COR-L47 (cell line): ENCODE measurements around the gene CSF1.
"Not testable (repeated sequence)": the region's sequence is repeated elsewhere in the genome, so short reads cannot be mapped to it uniquely, and the experiment has no call there.

ENCODE experiments used
- DNase-seq: peaks from one replicate; lab custom pipeline; 2025; lab: John Stamatoyannopoulos, UW

The CSF1 gene

GRCh38 chr1:109937738-109938137 is 27.1 kb downstream of the CSF1 start:
- DNase-seq: no peak

GRCh38 chr1:109938556-109938955 is 27.9 kb downstream of the CSF1 start:
- DNase-seq: no peak

- no peak for DNase-seq
Measured at GRCh38 chr1:109942434-109942833, 31.8 kb downstream of the CSF1 start.

DNA sequence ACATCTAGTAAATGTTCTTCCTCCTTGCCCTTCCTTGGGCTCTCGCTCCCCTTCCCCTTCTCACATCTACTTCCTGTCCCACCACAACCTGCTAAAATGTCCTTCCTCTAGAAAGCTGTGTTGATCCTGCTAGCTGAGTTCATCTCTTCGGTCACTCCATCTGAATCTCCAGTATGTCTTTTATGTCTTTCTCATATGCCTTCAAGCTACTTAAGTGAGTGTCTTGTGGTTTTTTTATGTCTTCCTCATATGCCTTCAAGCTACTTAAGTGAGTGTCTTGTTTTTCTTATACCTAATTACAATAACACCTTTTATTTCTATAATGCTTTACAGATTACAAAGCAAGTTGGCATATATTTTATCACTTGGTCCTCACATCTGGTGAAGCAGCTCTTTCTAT is 33.9 kb downstream of the CSF1 start:
- no peak for DNase-seq

DNA sequence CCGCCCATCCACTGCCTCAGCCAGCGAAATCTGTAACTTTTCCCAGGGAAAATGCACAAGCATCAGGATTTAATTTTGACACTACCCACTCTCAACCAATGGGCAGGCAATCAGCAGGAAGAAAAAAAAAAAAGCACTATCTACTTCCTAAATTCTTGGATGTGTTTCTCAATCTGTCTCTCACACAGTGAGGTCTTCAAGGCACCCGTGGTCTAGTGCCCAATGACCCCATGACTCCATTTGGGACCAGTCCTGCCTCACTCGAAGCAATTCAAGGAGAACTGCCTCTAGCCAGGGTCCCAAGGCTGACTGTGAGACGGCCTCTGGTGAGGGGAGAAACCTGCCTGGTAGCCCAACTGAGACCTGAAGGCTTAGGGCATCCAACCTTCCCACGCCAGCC is 35.9 kb downstream of the CSF1 start:
- no peak for DNase-seq

DNA sequence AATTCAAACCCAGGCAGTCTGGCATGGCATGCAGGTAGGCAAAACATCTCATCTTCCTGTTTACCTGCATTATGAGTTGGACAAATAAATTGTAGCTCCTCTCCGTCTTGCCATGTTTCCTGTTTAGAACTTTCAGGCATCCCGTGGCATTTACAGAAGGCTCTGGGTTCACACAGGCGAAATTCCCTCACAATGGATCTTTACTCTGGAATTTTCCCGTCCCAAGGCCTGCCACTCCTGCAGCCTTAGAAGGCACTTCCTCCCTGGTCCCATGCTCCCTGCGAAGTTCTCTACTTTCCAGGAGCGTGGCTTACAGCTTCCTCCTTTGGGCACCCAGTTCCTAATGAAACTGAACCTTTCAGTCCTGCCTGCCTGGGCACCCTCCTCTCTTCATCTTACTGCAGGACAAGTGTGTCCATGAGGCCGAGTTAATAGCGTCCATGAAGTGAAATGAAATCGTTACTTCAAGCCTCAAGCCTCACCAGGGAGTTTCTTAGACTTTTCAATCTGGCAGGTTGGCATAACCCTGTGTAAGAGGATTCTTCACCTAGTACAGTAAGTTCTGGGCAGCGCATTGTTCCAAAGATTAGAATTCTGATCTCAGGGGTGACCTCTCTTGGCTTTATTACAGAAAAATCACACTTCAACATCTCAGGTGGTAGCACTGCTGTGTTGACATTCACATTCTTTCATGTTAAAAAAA is 37.1 kb downstream of the CSF1 start:
- no peak for DNase-seq

GRCh38 chr1:109948285-109948630 is 37.6 kb downstream of the CSF1 start:
- DNase-seq: no peak

- no peak for DNase-seq
Measured at GRCh38 chr1:109950038-109950437, 39.4 kb downstream of the CSF1 start.

DNA sequence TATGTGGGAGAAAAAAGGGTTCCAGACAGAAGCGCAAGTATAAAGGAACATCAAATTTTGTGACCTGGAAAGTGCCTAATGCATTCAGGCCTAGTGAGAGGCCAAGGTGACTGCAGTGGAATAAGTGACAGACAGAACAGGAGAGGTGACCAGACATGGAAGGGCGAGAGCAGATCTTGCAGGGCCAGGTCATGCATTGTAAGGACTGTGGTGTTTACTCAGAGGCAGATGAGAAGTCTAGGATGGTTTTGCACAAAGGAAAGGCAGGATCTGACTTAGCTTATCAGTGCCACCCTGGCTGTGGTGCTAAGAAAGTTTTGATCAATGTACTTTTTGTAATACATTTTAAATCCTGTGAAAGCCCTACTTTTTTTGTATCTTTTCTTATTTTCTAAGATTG is 39.9 kb downstream of the CSF1 start:
- no peak for DNase-seq

DNA sequence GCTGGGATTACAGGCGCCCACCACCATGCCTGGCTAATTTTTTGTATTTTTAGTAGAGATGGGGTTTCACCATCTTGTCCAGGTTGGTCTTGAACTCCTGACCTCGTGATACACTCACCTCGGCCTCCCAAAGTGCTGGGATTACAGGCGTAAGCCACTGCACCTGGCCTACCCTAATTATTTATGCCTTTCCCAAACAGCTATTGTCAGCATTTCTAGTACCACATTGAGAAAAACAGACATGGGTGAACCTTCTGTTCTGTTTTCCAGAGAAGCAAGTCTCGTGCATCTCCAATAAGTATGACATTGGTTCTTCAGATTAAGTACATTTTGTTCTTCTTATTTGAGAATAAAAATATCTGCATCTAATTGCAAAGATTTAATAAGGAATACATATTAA is 40.9 kb downstream of the CSF1 start:
- not testable (repeated sequence) for DNase-seq

DNA sequence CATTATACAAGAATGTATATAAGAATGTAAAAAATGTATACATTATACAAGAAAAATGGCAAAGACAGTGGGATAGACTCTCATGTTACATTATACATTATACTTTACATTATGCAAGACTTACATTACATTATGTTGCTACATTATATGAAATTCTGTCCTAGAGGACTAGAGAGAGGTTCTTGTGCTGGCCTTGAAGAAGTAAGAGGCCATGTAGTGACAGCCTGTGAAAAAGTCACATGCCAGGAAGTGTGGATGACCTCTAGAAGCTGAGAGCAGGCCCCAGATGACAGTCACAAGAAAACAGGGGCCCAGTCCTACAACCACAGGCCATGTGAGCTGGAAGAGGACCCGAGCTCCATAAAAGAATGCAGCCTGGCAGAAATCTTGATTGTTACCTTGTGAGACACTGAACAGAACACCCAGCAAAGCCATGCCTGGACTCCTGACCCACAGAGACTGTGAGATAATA is 43.4 kb downstream of the CSF1 start:
- DNase-seq: no peak

DNA sequence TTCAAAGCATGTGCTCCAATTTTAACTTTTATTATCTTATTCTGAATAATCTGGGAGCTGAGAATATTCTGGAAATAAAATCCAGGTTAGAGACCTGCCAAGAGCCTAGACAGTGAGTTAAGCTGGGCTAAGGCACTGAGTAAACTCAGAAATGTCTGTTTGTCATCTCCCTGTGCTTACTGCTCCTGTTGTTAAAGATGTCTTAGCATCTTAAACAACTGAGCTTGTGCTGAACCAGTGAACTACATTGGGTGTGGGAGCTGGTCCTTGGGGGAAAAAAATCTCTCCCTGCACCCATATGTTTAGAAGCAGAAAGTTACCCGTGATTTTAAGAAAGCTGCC is 49.0 kb downstream of the CSF1 start:
- no peak for DNase-seq

DNA sequence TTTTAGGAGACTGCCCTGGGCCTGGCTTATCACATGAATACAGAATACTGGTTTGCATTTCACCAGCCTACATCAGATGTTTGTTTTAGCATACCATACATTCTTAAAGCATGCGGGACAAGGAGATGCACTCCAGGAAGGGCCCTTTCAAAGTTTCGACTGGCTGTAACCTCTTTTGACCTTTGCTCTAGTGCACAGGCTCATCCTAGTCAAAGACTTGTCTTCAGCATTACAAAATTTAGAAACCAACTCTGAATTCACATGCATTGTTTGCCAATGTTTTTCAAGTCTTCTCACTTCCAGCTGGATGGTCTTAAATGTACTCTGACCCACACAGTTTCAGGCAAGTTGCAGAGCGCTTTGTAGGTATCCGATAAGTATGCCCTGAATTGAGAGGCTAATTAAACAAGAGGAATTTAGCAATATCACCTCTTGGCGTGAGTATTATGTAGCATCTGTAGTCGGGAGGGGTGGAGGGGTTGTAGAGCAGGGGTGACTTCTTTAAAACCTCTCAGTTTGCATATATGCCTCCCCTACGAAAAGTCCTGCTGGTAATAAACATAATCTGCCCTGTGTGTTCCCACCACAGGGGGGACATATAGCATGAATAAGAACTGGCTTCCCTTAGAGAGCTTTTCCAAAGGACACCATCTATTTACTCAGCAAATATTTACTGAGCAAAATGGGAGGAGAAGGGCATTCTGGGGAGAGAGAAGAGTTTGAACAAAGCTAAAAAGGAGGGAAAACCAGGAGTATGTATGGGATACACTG is 49.5 kb downstream of the CSF1 start:
- peak; percentile 86 for DNase-seq

DNA sequence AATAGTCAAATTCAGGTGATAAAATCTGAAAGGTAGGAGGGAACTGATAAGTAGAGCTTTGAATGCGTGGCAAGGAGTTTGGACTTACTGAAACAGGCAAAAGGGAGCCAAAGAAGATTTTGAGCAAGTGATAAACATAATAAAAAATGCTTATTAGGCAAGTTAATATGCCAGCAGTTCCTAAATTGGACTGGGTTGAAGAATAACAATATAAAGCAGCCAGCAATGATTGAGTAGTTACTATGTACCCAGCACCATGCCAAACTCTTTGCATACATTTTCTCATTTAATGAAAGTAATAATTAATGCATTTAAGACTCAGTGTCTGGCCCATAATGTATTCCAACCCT is 50.1 kb downstream of the CSF1 start:
- DNase-seq: no peak

GRCh38 chr1:109963864-109964263 is 53.2 kb downstream of the CSF1 start:
- DNase-seq: no peak

GRCh38 chr1:109969146-109969829 is 58.6 kb downstream of the CSF1 start:
- DNase-seq: no peak

DNA sequence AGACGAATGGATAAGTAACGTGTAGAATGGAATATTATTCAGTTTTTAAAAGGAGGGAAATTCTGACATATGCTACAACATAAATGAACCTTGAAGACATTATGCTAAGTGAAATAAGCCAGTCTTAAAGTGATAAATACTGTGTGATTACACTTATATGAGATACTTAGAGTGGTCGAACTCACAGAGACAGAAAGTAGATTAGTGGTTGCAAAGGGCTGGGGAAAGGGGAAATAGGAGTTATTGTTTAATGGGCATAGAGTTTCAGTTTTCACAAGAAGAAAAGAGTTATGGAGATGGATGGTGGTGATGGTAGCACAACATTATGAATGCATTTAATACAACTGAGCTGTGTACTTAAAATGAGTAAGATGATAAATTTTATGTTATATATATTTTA is 59.3 kb downstream of the CSF1 start:
- DNase-seq: no peak

GRCh38 chr1:109971559-109971958 is 60.9 kb downstream of the CSF1 start:
- DNase-seq: no peak

GRCh38 chr1:109974191-109974590 is 63.5 kb downstream of the CSF1 start:
- DNase-seq: no peak

- no peak for DNase-seq
Measured at GRCh38 chr1:109975718-109976117, 65.1 kb downstream of the CSF1 start.

DNA sequence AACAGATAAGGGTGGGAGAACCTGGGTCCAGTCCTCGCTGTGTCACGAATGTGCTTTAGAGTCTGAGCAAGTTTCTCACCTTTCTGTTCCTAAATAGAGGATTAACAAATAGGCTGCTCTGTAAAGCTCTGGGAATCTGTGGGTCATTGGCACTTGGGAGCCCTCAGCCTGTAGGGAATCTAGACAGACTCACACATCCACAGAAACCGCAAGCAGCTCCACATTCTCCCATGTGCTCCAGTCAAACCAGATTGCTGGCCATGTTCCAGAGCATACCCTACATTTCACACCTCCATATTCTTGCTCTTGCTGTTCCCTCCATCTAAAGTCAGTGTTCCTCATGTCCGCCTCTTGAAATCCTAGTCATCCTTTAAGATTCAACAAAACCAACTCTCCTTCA is 66.1 kb downstream of the CSF1 start:
- DNase-seq: no peak

DNA sequence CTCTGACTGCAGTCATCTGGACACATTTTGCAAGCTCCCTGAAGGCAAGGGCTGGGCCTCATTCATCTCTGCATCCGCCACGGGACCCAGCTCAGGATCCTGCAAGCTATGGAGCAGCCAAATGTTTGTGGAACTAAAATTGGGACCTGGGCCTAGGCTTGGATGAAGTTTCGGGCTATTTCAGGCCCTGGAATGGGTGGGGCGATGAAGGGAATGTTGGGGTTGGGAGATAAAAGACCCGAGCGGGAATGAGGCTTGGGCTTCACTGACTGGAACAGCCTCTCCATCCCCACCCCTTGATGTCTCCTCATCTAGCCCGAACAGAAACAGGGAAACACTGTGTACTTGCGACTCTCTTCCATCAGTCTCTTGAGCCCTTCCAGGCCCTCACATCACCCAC is 66.6 kb downstream of the CSF1 start:
- DNase-seq: no peak

DNA sequence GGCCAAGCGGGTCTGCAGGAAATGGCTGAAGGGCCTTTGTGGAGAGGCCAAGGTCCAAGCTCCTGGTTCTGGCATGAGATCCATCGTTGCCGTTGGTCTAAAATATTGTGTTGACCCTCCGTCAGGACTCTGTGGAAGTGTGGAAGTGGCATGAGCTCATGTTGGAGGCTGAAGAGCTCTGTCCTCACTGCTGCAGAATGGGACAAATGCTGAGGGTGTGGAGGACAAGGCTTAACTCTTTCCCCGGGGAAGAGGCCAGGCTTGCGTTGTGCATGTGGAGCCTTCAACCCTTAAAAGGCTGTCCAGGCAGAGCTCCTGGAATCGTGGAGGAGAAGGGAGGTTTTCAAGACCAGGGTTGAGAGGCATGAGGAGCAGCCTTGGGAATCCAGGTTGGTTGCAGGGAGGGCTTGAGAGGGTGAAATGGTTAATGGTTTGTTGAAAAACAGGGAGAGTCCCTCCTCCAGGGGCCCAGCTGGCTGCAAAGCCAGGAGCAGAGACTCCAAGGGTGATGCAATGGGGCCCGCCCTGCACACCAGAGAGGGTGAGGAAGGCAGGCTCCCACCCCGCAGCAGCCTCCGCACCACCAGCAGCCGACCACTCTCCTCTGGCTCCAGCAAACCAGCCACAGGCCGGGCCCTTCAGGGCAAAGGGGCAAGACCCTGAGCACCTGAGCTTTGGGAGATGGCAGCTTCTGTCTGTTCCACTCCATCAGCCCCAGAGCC is 67.2 kb downstream of the CSF1 start:
- no peak for DNase-seq
